H1 (cell line): ENCODE results near the gene RILPL2. TPM values are rescaled to one million over a fixed set of nuclear protein-coding genes. Genes with fewer than 3 reads are reported as not detected.

Experiments
- ASH2L ChIP-seq: fragments of 200-600, 300-600 bp; sonication (generic); IDR thresholded peaks from one replicate; pipeline ENCODE4 v1.7.1; 2017; ENCODE audit warnings: low read length
- CREB1 ChIP-seq: IDR thresholded peaks from 2 replicates; pipeline ENCODE4 v1.6.1; 2012; ENCODE audit warnings: inconsistent platforms
- RNF2 ChIP-seq: fragments of 200-900, 300-1000 bp; sonication (generic); IDR thresholded peaks from 2 replicates; pipeline ENCODE4 v1.7.1; 2016; ENCODE audit warnings: borderline replicate concordance, low read depth, mild to moderate bottlenecking, antibody characterized with exemption, low read length; ENCODE audit not compliant: poor library complexity, severe bottlenecking; ENCODE audit errors: missing control alignments
- YY1 ChIP-seq: IDR thresholded peaks from 2 replicates; pipeline ENCODE4 v1.6.1; 2011; ENCODE audit warnings: low read depth, mild to moderate bottlenecking, low read length
- polyA plus RNA-seq, 7 experiments: library from polyadenylated mRNA; depleted of rRNA in 3 of 7; stranded (reverse) in 5 of 7; unstranded in 2 of 7; fragments of >200 nt in 5 of 7; fragments of 200-250 nt in 2 of 7; gene quantifications; 1 replicate in 5 of 7; 2 replicates in 1 of 7; 4 replicates in 1 of 7; pipeline versions ENCODE4 v1.2.1 to v1.2.3, GENCODE V29; 2011 to 2013; ENCODE audit warnings: missing spikeins in 2 of 7, mixed read lengths in 2 of 7
- total RNA-seq: library from RNA; stranded (reverse); fragmentation: NEBNext Ultra II Directional; extraction: Animal tissue kit (Norgen Biotek cat#: 25700); gene quantifications from 2 replicates; pipeline ENCODE4 v1.2.1, GENCODE V29; 2021
- TF ChIP-seq, protein P1 (sequence below): IDR thresholded peaks from 2 replicates; pipeline ENCODE4 v1.6.1; 2011; ENCODE audit warnings: low read length, improper control_type of control experiment

The RILPL2 gene
- total and polyA plus RNA-seq, 2 of the 8 experiments (the other 6 are each of a cell fraction or from before 2014, with no cell fraction given), result 0.77 to 1.4 TPM

DNA sequence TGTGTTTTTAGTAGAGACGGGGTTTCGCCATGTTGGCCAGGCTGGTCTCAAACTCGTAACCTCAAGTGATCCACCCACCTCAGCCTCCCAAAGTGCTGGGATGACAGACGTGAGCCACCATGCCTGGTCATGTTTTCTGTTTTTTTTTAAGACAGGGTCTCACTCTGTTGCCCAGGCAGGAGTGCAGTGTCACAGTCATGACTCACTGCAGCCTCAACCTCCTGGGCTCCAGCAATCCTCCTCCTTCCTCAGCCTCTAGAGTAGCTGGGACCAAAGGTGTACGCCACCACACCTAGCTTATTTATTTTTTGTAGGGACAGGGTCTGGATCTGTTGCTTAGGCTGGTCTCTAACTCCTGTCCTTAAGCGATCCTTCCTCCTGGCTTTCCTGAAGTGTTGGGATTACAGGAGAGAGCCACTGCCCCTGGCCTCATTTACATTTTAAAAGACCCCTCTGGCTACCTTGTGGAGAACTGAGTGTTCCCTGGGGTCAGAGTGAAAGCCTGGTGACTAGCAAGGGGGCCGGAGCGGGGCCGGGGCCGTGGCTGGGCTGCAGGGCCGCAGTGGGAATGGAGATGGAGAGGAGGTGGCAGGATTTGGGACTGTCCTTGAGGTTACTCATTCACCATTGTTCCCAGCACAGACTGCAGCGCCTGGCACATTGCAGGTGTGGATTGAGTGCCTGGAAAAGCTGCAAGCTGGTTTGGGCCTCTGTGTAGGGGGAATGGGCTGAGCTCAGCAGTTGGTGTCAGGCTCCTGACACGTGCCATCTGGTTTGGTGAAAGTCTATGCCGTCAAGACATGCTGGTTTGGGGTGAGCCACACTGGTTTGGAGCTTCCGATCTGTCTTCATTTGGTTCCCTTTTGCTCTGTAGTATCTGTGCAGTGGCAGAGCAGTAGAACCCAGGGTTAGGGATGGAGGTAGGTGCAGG lies 34.5 kb downstream of the RILPL2 start (continued):
- TF ChIP-seq CREB1 (0 out of 2 replicates have a peak, but pooled peaks have one; percentile 14), RNF2 (no peak), ASH2L (peak; percentile 28), YY1 (peak; percentile 67; the same call in 1 of the 2 replicates)
- TF ChIP-seq, protein P1, sequence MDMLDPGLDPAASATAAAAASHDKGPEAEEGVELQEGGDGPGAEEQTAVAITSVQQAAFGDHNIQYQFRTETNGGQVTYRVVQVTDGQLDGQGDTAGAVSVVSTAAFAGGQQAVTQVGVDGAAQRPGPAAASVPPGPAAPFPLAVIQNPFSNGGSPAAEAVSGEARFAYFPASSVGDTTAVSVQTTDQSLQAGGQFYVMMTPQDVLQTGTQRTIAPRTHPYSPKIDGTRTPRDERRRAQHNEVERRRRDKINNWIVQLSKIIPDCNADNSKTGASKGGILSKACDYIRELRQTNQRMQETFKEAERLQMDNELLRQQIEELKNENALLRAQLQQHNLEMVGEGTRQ, result no peak
